Adrenal gland (tissue), 12 donors: ENCODE results near the gene ABCC3. TPM values are rescaled to one million over a fixed set of nuclear protein-coding genes. Genes with fewer than 3 reads are reported as not detected.

Experiments
- DNase-seq, 7 donors: peaks; one replicate each; pipeline ENCODE4 v3.0.0-alpha.2; 2019 to 2020
- H3K27ac ChIP-seq, 5 donors: fragments of 200-600 bp; sonication (generic) in 4 of 5; 1 replicate in 3 of 5; 2 replicates in 2 of 5; pipeline versions ENCODE4 v1.5.1 to v1.8.0; 2016 to 2020; ENCODE audit warnings: mild to moderate bottlenecking in 1 of 5
- H3K27me3 ChIP-seq: fragments of 200-600 bp; 2 replicates; pipeline ENCODE4 v1.8.0; 2021
- H3K36me3 ChIP-seq, 2 donors: fragments of 200-600 bp; replicated peaks in 1 of 2; 1 replicate in 1 of 2; 2 replicates in 1 of 2; pipeline versions ENCODE4 v1.5.1 to v1.8.0; 2018 to 2022
- H3K4me1 ChIP-seq, 2 donors: fragments of 200-600 bp; replicated peaks in 1 of 2; 1 replicate in 1 of 2; 2 replicates in 1 of 2; pipeline versions ENCODE4 v1.5.1 to v1.8.0; 2018 to 2021
- H3K4me3 ChIP-seq, 4 donors: fragments of 200-600 bp; sonication (generic) in 3 of 4; one replicate each; pipeline ENCODE4 v1.5.1; 2016 to 2018
- H3K9me3 ChIP-seq, 3 donors: fragments of 200-600 bp; sonication (generic) in 1 of 3; replicated peaks in 1 of 3; 1 replicate in 2 of 3; 2 replicates in 1 of 3; pipeline versions ENCODE4 v1.5.1 to v1.8.0; 2016 to 2021
- CTCF ChIP-seq, 6 experiments: fragments of 450-650 bp in 4 of 6; fragments of 200-600 bp in 2 of 6; sonication (generic) in 1 of 6; IDR thresholded peaks; 1 replicate in 5 of 6; 2 replicates in 1 of 6; pipeline versions ENCODE4 v1.5.1 to v1.8.0; 2016 to 2021; ENCODE audit warnings: antibody characterized with exemption in 6 of 6, mild to moderate bottlenecking in 2 of 6, moderate library complexity in 1 of 6
- POLR2A ChIP-seq, 2 donors: fragments of 450-650 bp; IDR thresholded peaks; one replicate each; pipeline ENCODE4 v1.6.1; 2017; ENCODE audit warnings: antibody characterized with exemption in 2 of 2, mild to moderate bottlenecking in 2 of 2, moderate library complexity in 1 of 2
- WGBS, 4 donors: extraction: QIAGEN DNeasy Blood & Tissue Kit in 2 of 4; methylation state at CpG; one replicate each; pipeline versions ENCODE4 v1.1.5 to v1.1.7; 2013 to 2017; 5-methylcytosine and 5-hydroxymethylcytosine counted together
- intact Hi-C, 2 donors: fragments of 100-400 bp; cut with DNase I; formaldehyde crosslinking; loops; one replicate each; pipeline versions ENCODE4 v1.14.1 to v1.15.0; 2022 to 2023
- polyA plus RNA-seq, 3 donors: library from polyadenylated mRNA; stranded (reverse); fragments of 200-250 nt in 2 of 3; fragments of 350-450 nt in 1 of 3; fragmentation: Illumina TruSeq in 1 of 3; extraction: RNeasy Lipid Tissue Mini Kit (QIAGEN cat#74804) in 1 of 3; gene quantifications; one replicate each; pipeline ENCODE4 v1.2.3, GENCODE V29; 2013 to 2014
- small RNA-seq, 2 donors: library from RNA; depleted of rRNA; stranded (forward); fragments of <200 nt; gene quantifications; one replicate each; pipeline ENCODE3, GENCODE V24; 2016
- total RNA-seq, 9 donors: library from RNA; depleted of rRNA in 4 of 9; stranded (reverse); fragments of >200 nt in 4 of 9; fragments of 120-200 nt in 1 of 9; fragmentation: NEBNext Ultra II Directional in 1 of 9; extraction: Animal tissue kit (Norgen Biotek cat#: 25700) in 1 of 9; gene quantifications; one replicate each; pipeline versions ENCODE4 v1.1.0 to v1.2.4, GENCODE V29; 2013 to 2023
- donor health status: healthy with polysubstance abuse.
- donor health status: Bipolar disorder and iron deficiency.
- donor health status: DM: yes; HTN: yes; CAD: no.
- donor health status: DM: no; HTN: no; CAD: no.
- donor health status: DM: no; HTN: no; CAD: no.
- donor health status: DM: yes; HTN: yes; CAD: no.

Gene ABCC3
- total and polyA plus RNA-seq, 12 donors: 7.2 to 448 (median 262) TPM

- 0 to 86% (median 53%) methylated on average over 2 of the region's 2 CpGs for WGBS, 4 donors
- H3K4me1 ChIP-seq: peaks cover 0 to 8% of the 10 kb centered on the region in 2 donors
- H3K4me3 ChIP-seq: no peak overlapping the region
- no peaks in the 10 kb centered on the region for H3K27me3 ChIP-seq
- peaks cover 0 to 63% of the 10 kb centered on the region in 2 donors for H3K36me3 ChIP-seq
- no peak for DNase-seq
- intact Hi-C loops: no loop called here
- no peak overlapping the region for H3K27ac ChIP-seq
- no peaks in the 10 kb centered on the region for H3K9me3 ChIP-seq
- TF ChIP-seq CTCF (IDR thresholded peaks at IDR 0.05) (no peak), POLR2A (IDR thresholded peaks at IDR 0.05) (no peak)
Measured at GRCh38 chr17:50739098-50739497, 104.4 kb downstream of the ABCC3 start.

Small RNA genes within 50 kb of the gene (small RNA-seq; reads per million reads assigned to genes)
- 0 reads per million in 2 donors for gene RF00019

Other genes with a start within 250 kb of the ABCC3 start
- gene LRRC59, start 237.4 kb upstream of the ABCC3 start, total RNA-seq: 100 to 1,000 TPM in 7 of 9 donors, 10 to 100 TPM in 2; 88.6 to 337 (median 109) TPM
- 100 to 1,000 TPM in 1 of 3 donors, 10 to 100 TPM in 2; 38.0 to 305 (median 49.3) TPM for gene LRRC59, start 237.4 kb upstream of the ABCC3 start, polyA plus RNA-seq
- 100 to 1,000 TPM in 8 of 9 donors, 10 to 100 TPM in 1; 92.1 to 434 (median 192) TPM for gene ACSF2, start 208.7 kb upstream of the ABCC3 start, total RNA-seq
- 100 to 1,000 TPM in 2 of 3 donors, 10 to 100 TPM in 1; 92.5 to 306 (median 253) TPM for gene ACSF2, start 208.7 kb upstream of the ABCC3 start, polyA plus RNA-seq
- 10 to 100 TPM in 2 of 9 donors, 1 to 10 TPM in 7; 1.7 to 26.6 (median 5.7) TPM for gene CHAD, start 166.0 kb upstream of the ABCC3 start, total RNA-seq
- 10 to 100 TPM in 2 of 3 donors, 1 to 10 TPM in 1; 7.2 to 11.1 (median 10.9) TPM for gene CHAD, start 166.0 kb upstream of the ABCC3 start, polyA plus RNA-seq
- gene RSAD1, start 156.0 kb upstream of the ABCC3 start, total RNA-seq: 10 to 100 TPM; 28.4 to 77.3 (median 51.7) TPM
- gene RSAD1, start 156.0 kb upstream of the ABCC3 start, polyA plus RNA-seq: 10 to 100 TPM; 31.6 to 69.0 (median 60.5) TPM
- gene MYCBPAP, start 126.4 kb upstream of the ABCC3 start, total RNA-seq: 1 to 10 TPM in 7 of 9 donors, under 1 TPM in 1, not detected in 1; 0.12 to 8.9 (median 2.3) TPM
- 1 to 10 TPM in 2 of 3 donors, under 1 TPM in 1; 0.27 to 4.4 (median 2.2) TPM for gene MYCBPAP, start 126.4 kb upstream of the ABCC3 start, polyA plus RNA-seq
- 10 to 100 TPM in 7 of 9 donors, 1 to 10 TPM in 2; 1.7 to 96.1 (median 36.0) TPM for gene EPN3, start 102.1 kb upstream of the ABCC3 start, total RNA-seq
- gene EPN3, start 102.1 kb upstream of the ABCC3 start, polyA plus RNA-seq: 10 to 100 TPM in 2 of 3 donors, 1 to 10 TPM in 1; 1.2 to 32.3 (median 10.5) TPM
- 100 to 1,000 TPM in 7 of 9 donors, 10 to 100 TPM in 2; 52.1 to 205 (median 151) TPM for gene SPATA20, start 87.7 kb upstream of the ABCC3 start, total RNA-seq
- gene SPATA20, start 87.7 kb upstream of the ABCC3 start, polyA plus RNA-seq: 100 to 1,000 TPM in 2 of 3 donors, 10 to 100 TPM in 1; 12.7 to 246 (median 150) TPM
- gene CACNA1G, start 74.2 kb upstream of the ABCC3 start, total RNA-seq: 1 to 10 TPM in 1 of 9 donors, under 1 TPM in 7, not detected in 1; 0.06 to 2.6 (median 0.20) TPM
- gene CACNA1G, start 74.2 kb upstream of the ABCC3 start, polyA plus RNA-seq: under 1 TPM; 0.05 to 0.24 (median 0.07) TPM
- gene ANKRD40, start 73.0 kb downstream of the ABCC3 start, total RNA-seq: 10 to 100 TPM; 24.8 to 46.4 (median 40.3) TPM
- 10 to 100 TPM; 14.9 to 37.0 (median 18.7) TPM for gene ANKRD40, start 73.0 kb downstream of the ABCC3 start, polyA plus RNA-seq
- 100 to 1,000 TPM in 2 of 9 donors, 10 to 100 TPM in 7; 16.1 to 142 (median 75.2) TPM for gene LUC7L3, start 84.7 kb downstream of the ABCC3 start, total RNA-seq
- gene LUC7L3, start 84.7 kb downstream of the ABCC3 start, polyA plus RNA-seq: 100 to 1,000 TPM in 2 of 3 donors, 10 to 100 TPM in 1; 95.4 to 248 (median 112) TPM
- gene ANKRD40CL, start 132.6 kb downstream of the ABCC3 start, total RNA-seq: not detected
- gene ANKRD40CL, start 132.6 kb downstream of the ABCC3 start, polyA plus RNA-seq: not detected
- 1 to 10 TPM in 8 of 9 donors, under 1 TPM in 1; 0.95 to 4.3 (median 1.5) TPM for gene WFIKKN2, start 200.7 kb downstream of the ABCC3 start, total RNA-seq
- gene WFIKKN2, start 200.7 kb downstream of the ABCC3 start, polyA plus RNA-seq: 1 to 10 TPM in 2 of 3 donors, under 1 TPM in 1; 0.81 to 1.4 (median 1.4) TPM
- gene TOB1, start 231.5 kb downstream of the ABCC3 start, total RNA-seq: 100 to 1,000 TPM in 4 of 9 donors, 10 to 100 TPM in 5; 22.4 to 332 (median 81.5) TPM
- gene TOB1, start 231.5 kb downstream of the ABCC3 start, polyA plus RNA-seq: 10 to 100 TPM; 42.9 to 75.4 (median 49.3) TPM